Smooth muscle cell (in vitro differentiated cells): Measurements from ENCODE around the gene SH3BP2. TPM values are rescaled to one million over a fixed set of nuclear protein-coding genes. Genes with fewer than 3 reads are reported as not detected.

Experiments
- DNase-seq: peaks from one replicate; lab custom pipeline; 2025; ENCODE audit not compliant: unreplicated experiment; lab: John Stamatoyannopoulos, UW
- H2AFZ ChIP-seq: fragments of 200-600 bp; sonication (generic); 2 replicates; pipeline ENCODE4 v1.6.0; 2016; ENCODE audit warnings: antibody characterized with exemption, low read depth, mild to moderate bottlenecking
- H3F3A ChIP-seq: fragments of 200-600 bp; sonication (generic); 2 replicates; pipeline ENCODE4 v1.6.0; 2017; ENCODE audit warnings: antibody characterized with exemption, low read depth
- H3K27ac ChIP-seq: fragments of 200-600 bp; sonication (generic); 2 replicates; pipeline ENCODE4 v1.5.1; 2016; ENCODE audit warnings: low read depth, mild to moderate bottlenecking
- H3K27me3 ChIP-seq: fragments of 200-600 bp; sonication (generic); 2 replicates; pipeline ENCODE4 v1.6.1; 2016; ENCODE audit warnings: low read depth, mild to moderate bottlenecking
- H3K36me3 ChIP-seq: fragments of 200-600 bp; sonication (generic); 2 replicates; pipeline ENCODE4 v1.5.1; 2016; ENCODE audit warnings: low read depth
- H3K4me1 ChIP-seq: fragments of 200-600 bp; sonication (generic); 2 replicates; pipeline ENCODE4 v1.5.1; 2016; ENCODE audit warnings: low read depth
- H3K4me2 ChIP-seq: fragments of 200-600 bp; sonication (generic); 2 replicates; pipeline ENCODE4 v1.6.0; 2016; ENCODE audit warnings: mild to moderate bottlenecking
- H3K4me3 ChIP-seq: fragments of 200-600 bp; sonication (generic); 2 replicates; pipeline ENCODE4 v1.5.1; 2016; ENCODE audit warnings: mild to moderate bottlenecking
- H3K79me2 ChIP-seq: fragments of 200-600 bp; sonication (generic); 2 replicates; pipeline ENCODE4 v1.6.0; 2016; ENCODE audit warnings: low read depth, mild to moderate bottlenecking
- H3K9ac ChIP-seq: fragments of 200-600 bp; sonication (generic); 2 replicates; pipeline ENCODE4 v1.6.0; 2016; ENCODE audit warnings: low read depth
- H3K9me3 ChIP-seq: fragments of 200-600 bp; sonication (generic); replicated peaks from 2 replicates; pipeline ENCODE4 v1.5.1; 2016; ENCODE audit warnings: low read depth
- H4K20me1 ChIP-seq: fragments of 200-600 bp; sonication (generic); 2 replicates; pipeline ENCODE4 v1.6.0; 2016; ENCODE audit warnings: low read depth
- WGBS: methylation state at CpG from one replicate; pipeline ENCODE4 v1.1.7; 2016; ENCODE audit warnings: low lambda C conversion rate; 5-methylcytosine and 5-hydroxymethylcytosine counted together
- polyA plus RNA-seq: library from polyadenylated mRNA; unstranded; fragments of >200 nt; fragmentation: Nextera tagmentation; extraction: Ambion mirVana; gene quantifications from 2 replicates; pipeline ENCODE4 v1.2.1, GENCODE V29; 2016
- total RNA-seq: library from RNA; depleted of rRNA; stranded (reverse); fragments of >200 nt; gene quantifications from 2 replicates; pipeline ENCODE4 v1.2.3, GENCODE V29; 2014
- TF ChIP-seq, protein P1 (sequence below): fragments of 200-600 bp; sonication (generic); IDR thresholded peaks from 2 replicates; pipeline ENCODE4 v1.5.1; 2017; ENCODE audit warnings: borderline replicate concordance, mild to moderate bottlenecking, antibody characterized with exemption; ENCODE audit not compliant: insufficient read depth, poor library complexity, severe bottlenecking

The SH3BP2 gene
- total and polyA plus RNA-seq, 2 experiments from 2014 or later, result 17.3 to 19.3 TPM

DNA sequence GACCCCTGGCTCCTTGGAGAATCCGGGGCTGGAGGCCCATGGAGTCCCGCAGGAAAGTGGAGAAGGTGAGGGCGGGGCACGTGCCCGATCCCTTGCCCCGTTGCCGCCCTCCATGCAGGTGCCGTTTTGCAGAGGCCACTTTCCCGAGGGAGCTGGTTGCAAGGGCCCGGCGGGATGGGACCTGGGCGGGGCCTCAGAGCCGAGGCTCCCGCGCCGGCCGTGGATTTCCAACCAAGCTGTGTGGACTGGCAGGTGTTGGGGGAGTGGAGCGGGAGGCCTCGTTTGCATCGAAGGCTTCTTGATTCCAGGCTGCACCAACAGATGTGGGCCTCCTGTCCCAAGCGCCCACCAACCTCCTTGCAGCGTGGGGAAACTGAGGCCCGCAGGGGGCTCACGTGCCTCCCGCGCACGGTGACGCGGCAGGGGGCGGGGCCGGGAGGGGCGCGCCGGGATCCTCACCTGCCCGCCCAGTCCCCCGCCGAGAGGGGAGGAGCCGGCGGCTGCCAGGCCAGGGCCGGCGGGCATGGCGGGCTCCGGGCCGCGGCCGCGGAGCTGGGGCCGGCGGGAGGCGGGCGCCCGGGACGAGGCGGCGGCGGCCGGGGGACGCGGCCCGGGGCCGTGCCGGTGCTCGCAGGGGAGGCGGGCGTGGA is 24.9 kb downstream of the SH3BP2 start:
- Histone ChIP-seq H3K79me2 (peaks cover 60% of the 10 kb centered on the region), H2AFZ (no peak overlapping the region), H3K27ac (no peak overlapping the region), H3K4me3 (peak overlapping the region; percentile 75), H3K4me1 (peaks cover 4% of the 10 kb centered on the region), H4K20me1 (peaks cover 67% of the 10 kb centered on the region), H3K9ac (no peak overlapping the region), H3K36me3 (no peaks in the 10 kb centered on the region), H3K27me3 (no peaks in the 10 kb centered on the region), H3F3A (no peaks in the 10 kb centered on the region), H3K4me2 (peak overlapping the region; percentile 95), H3K9me3 (peaks cover 3% of the 10 kb centered on the region)
- TF ChIP-seq, protein P1, sequence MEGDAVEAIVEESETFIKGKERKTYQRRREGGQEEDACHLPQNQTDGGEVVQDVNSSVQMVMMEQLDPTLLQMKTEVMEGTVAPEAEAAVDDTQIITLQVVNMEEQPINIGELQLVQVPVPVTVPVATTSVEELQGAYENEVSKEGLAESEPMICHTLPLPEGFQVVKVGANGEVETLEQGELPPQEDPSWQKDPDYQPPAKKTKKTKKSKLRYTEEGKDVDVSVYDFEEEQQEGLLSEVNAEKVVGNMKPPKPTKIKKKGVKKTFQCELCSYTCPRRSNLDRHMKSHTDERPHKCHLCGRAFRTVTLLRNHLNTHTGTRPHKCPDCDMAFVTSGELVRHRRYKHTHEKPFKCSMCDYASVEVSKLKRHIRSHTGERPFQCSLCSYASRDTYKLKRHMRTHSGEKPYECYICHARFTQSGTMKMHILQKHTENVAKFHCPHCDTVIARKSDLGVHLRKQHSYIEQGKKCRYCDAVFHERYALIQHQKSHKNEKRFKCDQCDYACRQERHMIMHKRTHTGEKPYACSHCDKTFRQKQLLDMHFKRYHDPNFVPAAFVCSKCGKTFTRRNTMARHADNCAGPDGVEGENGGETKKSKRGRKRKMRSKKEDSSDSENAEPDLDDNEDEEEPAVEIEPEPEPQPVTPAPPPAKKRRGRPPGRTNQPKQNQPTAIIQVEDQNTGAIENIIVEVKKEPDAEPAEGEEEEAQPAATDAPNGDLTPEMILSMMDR, result no peak
- WGBS, result 11% methylated on average over 32 of the region's 65 CpGs
- DNase-seq, result no peak

DNA sequence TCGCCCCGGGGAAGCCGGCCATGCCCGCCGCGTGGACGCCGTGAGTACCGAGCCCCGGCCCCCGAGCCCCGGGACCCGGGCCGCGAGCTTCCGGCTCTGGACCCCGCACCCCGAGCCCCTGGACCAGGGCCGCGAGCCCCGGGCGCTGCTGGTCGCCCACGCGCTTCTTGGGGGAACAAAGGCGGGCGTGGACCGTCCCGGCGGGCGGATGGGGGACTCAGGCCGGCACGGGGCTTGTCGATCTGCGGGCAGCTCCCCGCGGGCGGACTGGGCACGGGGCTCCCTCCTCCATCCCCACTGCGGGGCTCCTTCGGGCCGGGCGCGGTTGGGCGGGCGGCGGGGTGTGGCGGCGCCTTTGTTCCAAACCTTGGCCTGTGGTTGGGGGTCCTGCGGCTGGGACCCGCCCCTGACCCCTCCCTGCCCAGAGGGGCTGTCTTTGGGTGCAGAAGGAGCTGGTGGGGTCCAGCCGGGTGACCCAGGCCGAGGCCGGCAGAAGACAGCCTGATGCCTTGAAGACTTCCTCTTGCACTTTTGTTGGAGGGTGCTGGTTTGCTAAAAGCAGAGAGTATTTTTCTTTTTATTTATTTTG is 25.6 kb downstream of the SH3BP2 start:
- H3K4me1 ChIP-seq, result peaks cover 4% of the 10 kb centered on the region
- H3K27ac ChIP-seq, result no peak overlapping the region
- no peak for DNase-seq
- H3K36me3 ChIP-seq, result no peaks in the 10 kb centered on the region
- H3K9me3 ChIP-seq, result peaks cover 3% of the 10 kb centered on the region
- peaks cover 67% of the 10 kb centered on the region for H4K20me1 ChIP-seq
- no peaks in the 10 kb centered on the region for H3F3A ChIP-seq
- no peaks in the 10 kb centered on the region for H3K27me3 ChIP-seq
- peak overlapping the region; percentile 77 for H3K9ac ChIP-seq
- peaks cover 54% of the 10 kb centered on the region for H3K79me2 ChIP-seq
- peak overlapping the region; percentile 75 for H3K4me3 ChIP-seq
- WGBS, result 3% methylated on average over 33 of the region's 54 CpGs
- TF ChIP-seq, protein P1, result no peak
- peak overlapping the region; percentile 95 for H3K4me2 ChIP-seq
- peak overlapping the region; percentile 30 for H2AFZ ChIP-seq

DNA sequence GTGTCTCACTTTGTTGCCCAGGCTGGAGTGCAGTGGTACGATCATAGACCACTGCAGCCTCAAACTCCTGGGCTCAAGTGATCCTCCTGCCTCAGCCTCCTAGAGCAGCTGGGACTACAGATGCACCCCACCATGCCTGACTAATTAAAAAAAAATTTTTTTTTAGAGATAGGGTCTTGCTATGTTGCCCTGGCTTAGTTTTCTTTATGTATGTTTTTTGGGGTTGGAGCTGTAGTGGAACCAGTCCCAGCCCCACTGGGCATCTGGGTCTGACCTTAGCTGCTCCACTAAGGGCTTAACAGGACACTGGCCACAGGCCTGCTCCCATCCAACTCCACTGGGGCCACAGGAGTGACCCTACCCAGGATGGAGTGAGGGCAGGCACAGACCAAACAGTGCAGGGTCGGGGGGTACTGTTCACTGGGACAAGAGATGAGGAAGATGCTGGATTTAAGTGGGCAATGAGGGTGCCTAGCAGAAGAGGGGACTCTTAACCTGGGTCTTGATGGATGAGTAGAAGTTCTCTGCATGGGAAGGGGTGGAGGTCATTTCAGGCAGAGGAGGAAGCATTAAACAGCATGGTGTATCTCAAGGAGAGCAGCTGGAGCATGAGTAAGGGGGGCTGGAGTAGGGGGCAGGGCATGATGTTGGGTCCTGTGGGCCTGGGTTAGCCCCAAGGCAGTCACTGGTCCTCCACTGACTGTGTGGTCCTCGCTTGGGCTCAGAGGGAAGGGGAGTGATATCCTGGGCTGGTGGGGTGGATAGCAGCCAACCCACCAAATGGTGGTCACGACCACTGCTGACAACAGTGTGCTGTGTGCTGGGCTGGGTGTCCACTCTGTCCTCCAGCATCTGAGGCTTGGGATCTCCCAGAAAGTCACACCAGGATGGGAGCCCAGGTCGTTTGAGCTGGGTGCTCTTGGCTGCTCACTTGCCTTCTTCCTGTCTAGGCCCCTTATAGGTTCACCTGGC is 26.6 kb downstream of the SH3BP2 start:
- Histone ChIP-seq H3K4me2 (peak overlapping the region; percentile 95), H3F3A (no peaks in the 10 kb centered on the region), H3K4me3 (peak overlapping the region; percentile 75), H3K79me2 (peaks cover 52% of the 10 kb centered on the region), H3K27me3 (no peaks in the 10 kb centered on the region), H3K27ac (no peak overlapping the region), H4K20me1 (peaks cover 70% of the 10 kb centered on the region), H2AFZ (no peak overlapping the region), H3K36me3 (no peaks in the 10 kb centered on the region), H3K4me1 (peaks cover 4% of the 10 kb centered on the region), H3K9ac (no peak overlapping the region), H3K9me3 (peaks cover 3% of the 10 kb centered on the region)
- TF ChIP-seq, protein P1, result no peak
- WGBS, result 94% methylated on average over 5 of the region's 5 CpGs
- DNase-seq, result no peak
